Activated B cell treated with CpG ODN at 0.5 μM for 24 hours (primary cell): ENCODE data around the gene COA3. TPM values are rescaled to one million over a fixed set of nuclear protein-coding genes. Genes with fewer than 3 reads are reported as not detected.

Source experiments
- ATAC-seq: fragments of 200-7000 bp; cut with Tn5 transposase; one replicate; pipeline ENCODE4 v1.10.0; 2021; ENCODE audit warnings: low read depth, mild to moderate bottlenecking, moderate library complexity
- CTCF ChIA-PET: fragments of 350-600 bp; sonication (Branson Sonifier 250); formaldehyde crosslinking; loops from one replicate; lab custom pipeline; 2021; ENCODE audit warnings: antibody characterized with exemption; lab: Charles Lee
- POLR2A ChIA-PET: fragments of 350-600 bp; sonication (Branson Sonifier 250); formaldehyde crosslinking; loops from one replicate; lab custom pipeline; 2021; ENCODE audit warnings: antibody characterized with exemption; lab: Charles Lee
- DNase-seq: peaks from one replicate; pipeline ENCODE4 v3.0.0; 2022
- H3K27ac Mint-ChIP-seq: one replicate; pipeline ENCODE4 v1.8.0; 2020; ENCODE audit warnings: mixed read lengths
- H3K27me3 Mint-ChIP-seq: one replicate; pipeline ENCODE4 v1.8.0; 2021; ENCODE audit warnings: mixed read lengths
- H3K36me3 Mint-ChIP-seq: one replicate; pipeline ENCODE4 v1.8.0; 2021; ENCODE audit warnings: low read depth, mixed read lengths
- H3K4me1 Mint-ChIP-seq: one replicate; pipeline ENCODE4 v1.8.0; 2021; ENCODE audit warnings: mixed read lengths
- H3K4me3 Mint-ChIP-seq: one replicate; pipeline ENCODE4 v1.8.0; 2020; ENCODE audit warnings: mild to moderate bottlenecking, mixed read lengths
- H3K9me3 Mint-ChIP-seq: one replicate; pipeline ENCODE4 v1.8.0; 2020; ENCODE audit warnings: mixed read lengths
- intact Hi-C: fragments of 100-400 bp; cut with micrococcal nuclease; formaldehyde crosslinking; loops from one replicate; pipeline ENCODE4 v1.15.1; 2024
- total RNA-seq: library from RNA; stranded (reverse); gene quantifications from 2 replicates; pipeline ENCODE4 v1.2.3, GENCODE V29; 2022
- TF ChIP-seq, protein P1 (sequence below): fragments of 200-600 bp; IDR thresholded peaks from one replicate; pipeline ENCODE4 v1.8.0; 2022; ENCODE audit warnings: antibody characterized with exemption, mild to moderate bottlenecking

COA3 gene
- total RNA-seq, 1 donor from 2014 or later = 41.4 TPM

- TF ChIP-seq, protein P1, sequence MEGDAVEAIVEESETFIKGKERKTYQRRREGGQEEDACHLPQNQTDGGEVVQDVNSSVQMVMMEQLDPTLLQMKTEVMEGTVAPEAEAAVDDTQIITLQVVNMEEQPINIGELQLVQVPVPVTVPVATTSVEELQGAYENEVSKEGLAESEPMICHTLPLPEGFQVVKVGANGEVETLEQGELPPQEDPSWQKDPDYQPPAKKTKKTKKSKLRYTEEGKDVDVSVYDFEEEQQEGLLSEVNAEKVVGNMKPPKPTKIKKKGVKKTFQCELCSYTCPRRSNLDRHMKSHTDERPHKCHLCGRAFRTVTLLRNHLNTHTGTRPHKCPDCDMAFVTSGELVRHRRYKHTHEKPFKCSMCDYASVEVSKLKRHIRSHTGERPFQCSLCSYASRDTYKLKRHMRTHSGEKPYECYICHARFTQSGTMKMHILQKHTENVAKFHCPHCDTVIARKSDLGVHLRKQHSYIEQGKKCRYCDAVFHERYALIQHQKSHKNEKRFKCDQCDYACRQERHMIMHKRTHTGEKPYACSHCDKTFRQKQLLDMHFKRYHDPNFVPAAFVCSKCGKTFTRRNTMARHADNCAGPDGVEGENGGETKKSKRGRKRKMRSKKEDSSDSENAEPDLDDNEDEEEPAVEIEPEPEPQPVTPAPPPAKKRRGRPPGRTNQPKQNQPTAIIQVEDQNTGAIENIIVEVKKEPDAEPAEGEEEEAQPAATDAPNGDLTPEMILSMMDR = no peak
- peaks cover 11% of the 10 kb centered on the region for H3K36me3 Mint-ChIP-seq
- peaks cover 28% of the 10 kb centered on the region for H3K4me1 Mint-ChIP-seq
- no peak overlapping the region for H3K27ac Mint-ChIP-seq
- no peak for ATAC-seq
- ChIA-PET CTCF (interaction anchor here (1.6 kb wide), 1 partner anchor 219 kb away, joined by 5 read pairs; no protein-coding TSS in a partner anchor), POLR2A (interaction anchor here (0.6 to 1.8 kb wide), 3 partner anchors 20 to 127 kb away, joined by 3 to 11 read pairs (median 9); partner anchors contain the start of gene VPS25)
- no peaks in the 10 kb centered on the region for H3K9me3 Mint-ChIP-seq
- H3K27me3 Mint-ChIP-seq = no peaks in the 10 kb centered on the region
- peak overlapping the region; percentile 97 for H3K4me3 Mint-ChIP-seq
- intact Hi-C loops = loop anchor here (1.0 kb wide), 3 partner anchors 24 to 52 kb away; partner anchors contain the start of genes BECN1, EZH1 and VPS25
- no peak for DNase-seq
Measured at GRCh38 chr17:42797067-42798007, 1.2 kb downstream of the COA3 start.

DNA sequence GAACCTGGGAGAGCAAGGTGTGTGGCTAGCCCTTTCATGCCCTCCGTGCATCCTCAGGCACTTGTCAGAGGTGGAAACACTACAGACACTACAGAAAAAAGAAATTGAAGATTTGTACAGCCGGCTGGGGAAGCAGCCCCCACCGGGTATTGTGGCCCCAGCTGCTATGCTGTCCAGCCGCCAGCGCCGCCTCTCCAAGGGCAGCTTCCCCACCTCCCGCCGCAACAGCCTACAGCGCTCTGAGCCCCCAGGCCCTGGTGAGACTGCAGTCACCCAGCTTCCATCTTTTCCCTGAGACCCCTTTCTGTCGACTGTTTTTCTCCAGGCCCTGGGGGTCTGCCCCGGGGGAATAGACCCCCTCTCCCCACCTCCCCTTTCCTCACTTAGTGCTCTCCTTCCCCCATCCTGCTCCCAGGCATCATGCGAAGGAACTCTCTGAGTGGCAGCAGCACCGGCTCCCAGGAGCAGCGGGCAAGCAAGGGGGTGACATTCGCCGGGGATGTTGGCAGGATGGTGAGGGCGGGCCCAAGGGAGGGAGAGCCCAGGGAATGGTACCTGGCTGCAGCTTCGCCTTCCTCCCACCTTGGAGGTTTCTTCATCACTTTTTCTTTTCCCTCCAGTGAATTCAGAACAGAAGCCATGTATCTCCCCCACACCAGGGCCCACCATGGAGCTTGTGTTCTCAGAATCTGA lies 2.3 kb downstream of the COA3 start:
- Mint-ChIP-seq H3K4me1 (peaks cover 28% of the 10 kb centered on the region), H3K4me3 (no peak overlapping the region), H3K9me3 (no peaks in the 10 kb centered on the region), H3K27me3 (no peaks in the 10 kb centered on the region), H3K36me3 (peaks cover 11% of the 10 kb centered on the region), H3K27ac (no peak overlapping the region)
- ATAC-seq = no peak
- no peak for DNase-seq
- TF ChIP-seq, protein P1 = no peak
- ChIA-PET CTCF (no interaction called here), POLR2A (interaction anchor here (0.6 to 0.8 kb wide), 2 partner anchors 52 to 520 kb away, joined by 3 to 7 read pairs; no protein-coding TSS in a partner anchor)
- intact Hi-C loops = no loop called here

DNA sequence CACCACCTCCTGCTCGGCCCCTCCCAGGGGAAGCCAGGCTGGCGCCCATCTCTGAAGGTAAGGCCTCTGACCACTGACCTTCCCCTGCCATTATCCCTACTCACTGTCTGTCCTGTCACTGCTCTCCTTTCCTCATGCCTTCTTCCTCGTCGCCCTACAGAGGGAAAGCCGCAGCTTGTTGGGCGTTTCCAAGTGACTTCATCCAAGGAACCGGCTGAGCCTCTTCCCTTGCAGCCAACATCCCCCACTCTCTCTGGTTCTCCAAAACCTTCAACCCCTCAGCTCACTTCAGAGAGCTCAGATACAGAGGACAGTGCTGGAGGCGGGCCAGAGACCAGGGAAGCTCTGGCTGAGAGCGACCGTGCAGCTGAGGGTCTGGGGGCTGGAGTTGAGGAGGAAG lies 3.0 kb downstream of the COA3 start:
- TF ChIP-seq, protein P1 = no peak
- H3K27ac Mint-ChIP-seq = no peak overlapping the region
- peaks cover 28% of the 10 kb centered on the region for H3K4me1 Mint-ChIP-seq
- ChIA-PET CTCF (no interaction called here), POLR2A (interaction anchor here (0.6 to 0.8 kb wide), 2 partner anchors 51 to 521 kb away, joined by 3 to 7 read pairs; no protein-coding TSS in a partner anchor)
- intact Hi-C loops = no loop called here
- DNase-seq = no peak
- peak overlapping the region; percentile 16 for H3K4me3 Mint-ChIP-seq
- H3K9me3 Mint-ChIP-seq = no peaks in the 10 kb centered on the region
- peaks cover 11% of the 10 kb centered on the region for H3K36me3 Mint-ChIP-seq
- peaks cover 2% of the 10 kb centered on the region for H3K27me3 Mint-ChIP-seq
- no peak for ATAC-seq

DNA sequence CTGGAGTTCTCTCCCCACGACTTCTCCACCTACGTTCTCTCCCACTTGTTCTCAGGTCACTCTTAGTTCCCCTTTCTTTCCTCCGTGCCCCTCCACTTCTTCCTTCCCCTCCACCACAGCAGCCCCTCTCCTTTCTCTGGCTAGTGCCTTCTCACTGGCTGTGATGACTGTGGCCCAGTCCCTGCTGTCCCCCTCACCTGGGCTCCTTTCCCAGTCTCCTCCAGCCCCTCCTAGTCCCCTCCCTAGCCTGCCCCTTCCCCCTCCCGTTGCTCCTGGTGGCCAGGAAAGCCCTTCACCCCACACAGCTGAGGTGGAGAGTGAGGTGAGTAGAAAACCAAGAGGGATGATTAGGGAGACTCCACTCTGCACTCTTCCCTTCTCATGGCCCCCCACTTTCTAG lies 3.4 kb downstream of the COA3 start:
- H3K4me3 Mint-ChIP-seq = no peak overlapping the region
- POLR2A ChIA-PET = no interaction called here
- CTCF ChIA-PET = no interaction called here

More for the DNA sequence above, 3.4 kb downstream of the COA3 start:
- DNase-seq (no peak), ATAC-seq (no peak)
- peaks cover 11% of the 10 kb centered on the region for H3K36me3 Mint-ChIP-seq
- TF ChIP-seq, protein P1 = no peak
- H3K27ac Mint-ChIP-seq = no peak overlapping the region
- intact Hi-C loops = no loop called here
- H3K9me3 Mint-ChIP-seq = no peaks in the 10 kb centered on the region
- peaks cover 3% of the 10 kb centered on the region for H3K27me3 Mint-ChIP-seq
- H3K4me1 Mint-ChIP-seq = peaks cover 28% of the 10 kb centered on the region
